T-helper 17 cell (primary cell): ENCODE measurements around the gene USH2A. TPM values are rescaled to one million over a fixed set of nuclear protein-coding genes. Genes with fewer than 3 reads are reported as not detected.

ENCODE experiments used
- ATAC-seq: fragments of 150-1000 bp; cut with Tn5 transposase; 2 replicates; pipeline ENCODE4 v1.10.0; 2021; ENCODE audit warnings: mild to moderate bottlenecking, moderate library complexity
- DNase-seq, 3 donors: peaks; one replicate each; pipeline versions ENCODE4 v3.0.0 to v3.0.0-alpha.2; 2020 to 2021
- H3K9me3 ChIP-seq: one replicate; pipeline ENCODE4 v1.7.0; 2013; ENCODE audit warnings: low read length, mild to moderate bottlenecking; ENCODE audit not compliant: control insufficient read depth, poor library complexity, severe bottlenecking
- H3K27ac Mint-ChIP-seq: one replicate; pipeline ENCODE4 v1.8.0; 2022; ENCODE audit warnings: mild to moderate bottlenecking, moderate library complexity, mixed read lengths
- H3K27me3 Mint-ChIP-seq: one replicate; pipeline ENCODE4 v1.8.0; 2022; ENCODE audit warnings: mixed read lengths
- H3K36me3 Mint-ChIP-seq: one replicate; pipeline ENCODE4 v1.8.0; 2022; ENCODE audit warnings: low read depth, mixed read lengths
- H3K4me1 Mint-ChIP-seq: one replicate; pipeline ENCODE4 v1.8.0; 2022; ENCODE audit warnings: mild to moderate bottlenecking, mixed read lengths
- H3K4me3 Mint-ChIP-seq: one replicate; pipeline ENCODE4 v1.8.0; 2022; ENCODE audit warnings: mild to moderate bottlenecking, moderate library complexity, mixed read lengths
- total RNA-seq, 4 donors: library from RNA in 2 of 4; stranded (reverse) in 2 of 4; gene quantifications; one replicate each; pipeline ENCODE4 v1.2.3 and lab custom pipeline; 2022 to 2026

USH2A gene
- total RNA-seq, 2 donors from 2014 or later = not detected

- H3K4me1 Mint-ChIP-seq = no peaks in the 10 kb centered on the region
- ATAC-seq (no peak), DNase-seq (no peak)
- no peaks in the 10 kb centered on the region for H3K27me3 Mint-ChIP-seq
- H3K27ac Mint-ChIP-seq = no peak overlapping the region
- H3K36me3 Mint-ChIP-seq = no peaks in the 10 kb centered on the region
- H3K4me3 Mint-ChIP-seq = no peak overlapping the region
- no peaks in the 10 kb centered on the region for H3K9me3 ChIP-seq
Measured at GRCh38 chr1:215599418-215600074, 823.7 kb downstream of the USH2A start.

GRCh38 chr1:215597961-215598360 is 825.3 kb downstream of the USH2A start:
- Mint-ChIP-seq H3K4me3 (no peak overlapping the region), H3K4me1 (no peaks in the 10 kb centered on the region), H3K36me3 (no peaks in the 10 kb centered on the region), H3K27ac (no peak overlapping the region), H3K27me3 (no peaks in the 10 kb centered on the region)
- ATAC-seq (no peak), DNase-seq (no peak)
- no peaks in the 10 kb centered on the region for H3K9me3 ChIP-seq

DNA sequence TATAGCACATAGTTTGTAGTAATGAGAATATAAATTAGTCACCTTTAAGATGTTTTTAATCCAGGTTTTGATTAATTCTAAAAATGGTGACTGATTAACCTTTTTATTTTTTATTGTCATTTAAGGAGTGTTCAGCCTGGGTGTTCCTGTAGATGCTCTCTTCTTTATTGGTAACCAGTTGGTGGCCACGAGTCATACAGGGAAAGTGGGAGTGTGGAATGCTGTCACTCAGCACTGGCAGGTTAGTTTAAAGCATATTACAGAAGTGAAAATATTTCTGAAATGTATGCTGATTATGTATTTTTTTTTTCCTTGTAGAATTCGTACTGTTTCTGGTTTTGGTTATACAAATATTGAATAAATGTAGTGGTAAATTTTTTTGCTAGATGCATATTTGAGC is 828.0 kb downstream of the USH2A start:
- no peak for ATAC-seq
- H3K4me3 Mint-ChIP-seq = no peak overlapping the region
- H3K36me3 Mint-ChIP-seq = no peaks in the 10 kb centered on the region
- no peak overlapping the region for H3K27ac Mint-ChIP-seq
- H3K9me3 ChIP-seq = no peaks in the 10 kb centered on the region
- DNase-seq = no peak
- H3K27me3 Mint-ChIP-seq = no peaks in the 10 kb centered on the region
- no peaks in the 10 kb centered on the region for H3K4me1 Mint-ChIP-seq

GRCh38 chr1:215594640-215595039 is 828.6 kb downstream of the USH2A start:
- Mint-ChIP-seq H3K4me3 (no peak overlapping the region), H3K27me3 (no peaks in the 10 kb centered on the region), H3K27ac (no peak overlapping the region), H3K4me1 (no peaks in the 10 kb centered on the region), H3K36me3 (no peaks in the 10 kb centered on the region)
- H3K9me3 ChIP-seq = no peaks in the 10 kb centered on the region
- no peak for ATAC-seq
- no peak for DNase-seq

DNA sequence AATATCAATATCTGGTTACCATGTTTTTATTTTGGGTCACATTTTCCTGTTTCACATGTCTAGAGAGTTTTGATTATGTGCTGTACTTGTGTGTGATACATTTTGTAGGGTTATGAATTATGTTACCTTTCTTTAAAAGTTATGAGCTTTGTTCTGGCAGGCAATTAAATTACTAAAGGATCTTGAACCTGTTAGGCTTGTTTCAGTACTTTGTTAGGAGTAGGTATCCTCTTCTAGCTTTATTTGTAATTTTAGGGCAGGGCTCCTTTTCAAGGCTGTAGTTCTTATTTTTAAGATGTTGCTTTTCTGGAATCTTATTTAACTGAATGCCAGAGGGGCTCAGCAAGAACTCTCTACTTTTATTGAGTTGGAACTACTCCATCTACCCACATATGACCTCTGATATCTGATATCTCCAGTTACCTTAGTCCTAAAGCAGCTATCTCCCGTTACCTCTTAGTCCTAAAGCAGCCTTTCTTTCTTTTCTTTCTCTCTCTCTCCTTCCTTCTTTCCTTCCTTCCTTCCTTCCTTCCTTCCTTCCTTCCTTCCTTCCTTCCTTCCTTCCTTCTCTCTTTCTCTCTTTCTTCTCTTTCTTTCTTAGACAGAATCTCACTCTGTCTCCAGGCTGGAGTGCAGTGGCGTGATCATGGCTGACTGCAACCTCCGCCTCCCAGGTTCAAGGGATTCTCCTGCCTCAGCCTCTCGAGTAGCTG is 832.3 kb downstream of the USH2A start:
- ATAC-seq (no peak), DNase-seq (no peak)
- Mint-ChIP-seq H3K27ac (no peak overlapping the region), H3K4me1 (no peaks in the 10 kb centered on the region), H3K36me3 (no peaks in the 10 kb centered on the region), H3K4me3 (no peak overlapping the region), H3K27me3 (no peaks in the 10 kb centered on the region)
- H3K9me3 ChIP-seq = no peaks in the 10 kb centered on the region

DNA sequence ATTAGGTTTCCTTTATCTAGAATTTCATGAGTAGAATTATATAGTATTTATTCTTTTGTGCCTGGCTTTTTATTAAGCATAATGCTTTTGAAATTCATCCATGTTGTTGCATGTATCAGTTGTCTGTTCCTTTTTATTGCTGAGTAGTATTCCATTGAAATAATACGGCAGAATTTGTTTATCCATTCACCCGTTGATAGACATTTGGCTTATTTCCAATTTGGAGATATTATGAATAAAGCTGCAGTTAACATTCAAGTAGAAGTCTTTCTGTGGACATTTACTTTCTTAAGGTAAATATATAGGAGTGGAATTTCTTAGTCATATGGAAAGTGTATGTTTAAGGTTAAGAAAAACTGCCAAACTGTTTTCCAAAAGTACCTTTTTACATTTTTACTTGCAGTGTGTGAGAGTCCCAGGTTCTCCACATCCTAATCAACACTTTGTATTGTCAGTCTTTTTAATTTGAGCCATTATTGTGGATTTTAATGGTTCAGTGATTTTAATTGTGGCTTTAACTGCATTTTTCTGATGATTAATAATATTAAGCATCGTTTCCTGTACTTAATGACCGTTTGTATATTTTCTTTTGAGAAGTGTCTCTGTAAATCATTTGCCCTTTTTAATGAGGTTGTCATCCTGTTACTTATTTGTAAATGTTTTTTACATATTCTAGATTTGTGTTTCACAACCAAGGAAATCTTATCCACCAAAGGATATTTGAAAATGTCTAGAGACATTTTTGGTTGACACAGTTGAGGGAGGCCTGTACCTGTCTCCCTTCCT is 833.4 kb downstream of the USH2A start:
- Mint-ChIP-seq H3K4me3 (no peak overlapping the region), H3K27me3 (no peaks in the 10 kb centered on the region), H3K36me3 (no peaks in the 10 kb centered on the region), H3K27ac (no peak overlapping the region), H3K4me1 (no peaks in the 10 kb centered on the region)
- DNase-seq (no peak), ATAC-seq (no peak)
- no peaks in the 10 kb centered on the region for H3K9me3 ChIP-seq

- ATAC-seq (no peak), DNase-seq (no peak)
- Mint-ChIP-seq H3K36me3 (peaks cover 3% of the 10 kb centered on the region), H3K27ac (no peak overlapping the region), H3K4me1 (no peaks in the 10 kb centered on the region), H3K27me3 (no peaks in the 10 kb centered on the region), H3K4me3 (no peak overlapping the region)
- H3K9me3 ChIP-seq = no peaks in the 10 kb centered on the region
Measured at GRCh38 chr1:215584389-215584788, 838.9 kb downstream of the USH2A start.

- ATAC-seq (no peak), DNase-seq (no peak)
- no peaks in the 10 kb centered on the region for H3K9me3 ChIP-seq
- Mint-ChIP-seq H3K4me1 (no peaks in the 10 kb centered on the region), H3K4me3 (no peak overlapping the region), H3K27me3 (no peaks in the 10 kb centered on the region), H3K27ac (no peak overlapping the region), H3K36me3 (peaks cover 3% of the 10 kb centered on the region)
Measured at GRCh38 chr1:215583185-215583749, 840.0 kb downstream of the USH2A start.

DNA sequence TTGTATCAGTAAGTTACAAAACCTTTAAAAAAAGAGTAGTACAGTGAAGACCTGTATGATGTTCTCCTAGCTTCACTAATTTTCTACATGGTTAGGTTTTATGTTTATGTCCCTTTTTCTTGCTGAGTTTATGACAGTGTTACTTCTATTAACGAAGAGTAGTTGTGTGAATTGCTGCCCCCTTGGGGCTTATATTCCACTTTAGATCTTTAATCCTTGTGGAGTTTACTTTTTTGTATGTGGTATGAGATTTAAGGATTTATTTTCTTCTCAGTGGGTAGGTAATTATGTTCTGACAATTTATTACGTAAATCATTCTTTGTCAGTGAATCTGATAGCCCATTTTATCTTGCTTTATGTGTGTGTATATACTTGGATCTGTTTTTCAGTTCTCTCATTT is 841.4 kb downstream of the USH2A start:
- no peaks in the 10 kb centered on the region for H3K27me3 Mint-ChIP-seq
- H3K4me3 Mint-ChIP-seq = no peak overlapping the region
- DNase-seq (no peak), ATAC-seq (no peak)
- no peaks in the 10 kb centered on the region for H3K4me1 Mint-ChIP-seq
- H3K9me3 ChIP-seq = no peaks in the 10 kb centered on the region
- peaks cover 3% of the 10 kb centered on the region for H3K36me3 Mint-ChIP-seq
- no peak overlapping the region for H3K27ac Mint-ChIP-seq
